GM12891 (cell line): ENCODE measurements around the gene SGSH. TPM values are rescaled to one million over a fixed set of nuclear protein-coding genes. Genes with fewer than 3 reads are reported as not detected.
A peak's percentile ranks its signal among the peaks of the same experiment; 100 is the strongest.

ENCODE experiments used
- DNase-seq: peaks from one replicate; pipeline ENCODE4 v3.0.0; 2011; ENCODE audit warnings: low spot score; ENCODE audit not compliant: insufficient read length
- FAIRE-seq: peaks from 2 replicates; lab custom pipeline; 2011; peaks lifted over from hg19 to GRCh38; lab: Jason Lieb, UNC
- PAX5 ChIP-seq: IDR thresholded peaks from 2 replicates; pipeline ENCODE4 v1.6.1; 2011; ENCODE audit warnings: low read length, moderate library complexity, mild to moderate bottlenecking; ENCODE audit not compliant: insufficient read depth, severe bottlenecking
- POLR2A ChIP-seq: IDR thresholded peaks from 2 replicates; pipeline ENCODE4 v1.6.1; 2011; ENCODE audit warnings: low read depth, low read length, control low read depth
- POLR2AphosphoS5 ChIP-seq: IDR thresholded peaks from 2 replicates; pipeline ENCODE4 v1.6.1; 2011; ENCODE audit warnings: low read depth, low read length, control low read depth
- POU2F2 ChIP-seq: IDR thresholded peaks from 2 replicates; pipeline ENCODE4 v1.6.1; 2011; ENCODE audit warnings: low read depth, mild to moderate bottlenecking, control low read depth, low read length, moderate library complexity
- SPI1 ChIP-seq: IDR thresholded peaks from 2 replicates; pipeline ENCODE4 v1.6.1; 2011; ENCODE audit warnings: low read depth, low read length, control low read depth
- TAF1 ChIP-seq: IDR thresholded peaks from 2 replicates; pipeline ENCODE4 v1.6.1; 2011; ENCODE audit warnings: low read depth, low read length, control low read depth
- polyA plus RNA-seq: library from polyadenylated mRNA; unstranded; fragments of >200 nt; gene quantifications from one replicate; pipeline ENCODE4 v1.2.1, GENCODE V29; 2012; ENCODE audit warnings: low read depth, missing spikeins, inconsistent platforms; ENCODE audit not compliant: missing spikeins

Gene SGSH
- polyA plus RNA-seq: 14.0 TPM

- DNase-seq: peak; percentile 95
- FAIRE-seq: no peak
- TF ChIP-seq POLR2A (no peak), POU2F2 (no peak), SPI1 (no peak), TAF1 (no peak), PAX5 (no peak)
Observed at GRCh38 chr17:80220054-80220735, at the start of gene SGSH, which contains the start of gene SLC26A11. Gene SGSH, minus strand, starts transcription at chr17:80220333. Its CDS starts 20 bp downstream, at chr17:80220313. Gene SLC26A11, plus strand, starts transcription at chr17:80220427. Its CDS starts 1,134 bp downstream, at chr17:80221561.

- TF ChIP-seq PAX5: no peak
- no peak for TF ChIP-seq SPI1
- TF ChIP-seq TAF1: no peak
- no peak for TF ChIP-seq POU2F2
- TF ChIP-seq POLR2AphosphoS5: no peak
- TF ChIP-seq POLR2A: no peak
- FAIRE-seq: no peak
- no peak for DNase-seq
Observed at GRCh38 chr17:80269405-80269807, 49.3 kb upstream of the SGSH start.

- no peak for TF ChIP-seq POLR2AphosphoS5
- no peak for TF ChIP-seq SPI1
- TF ChIP-seq PAX5: no peak
- DNase-seq (no peak), FAIRE-seq (no peak)
Observed at GRCh38 chr17:80268427-80268826, 48.3 kb upstream of the SGSH start.

DNA sequence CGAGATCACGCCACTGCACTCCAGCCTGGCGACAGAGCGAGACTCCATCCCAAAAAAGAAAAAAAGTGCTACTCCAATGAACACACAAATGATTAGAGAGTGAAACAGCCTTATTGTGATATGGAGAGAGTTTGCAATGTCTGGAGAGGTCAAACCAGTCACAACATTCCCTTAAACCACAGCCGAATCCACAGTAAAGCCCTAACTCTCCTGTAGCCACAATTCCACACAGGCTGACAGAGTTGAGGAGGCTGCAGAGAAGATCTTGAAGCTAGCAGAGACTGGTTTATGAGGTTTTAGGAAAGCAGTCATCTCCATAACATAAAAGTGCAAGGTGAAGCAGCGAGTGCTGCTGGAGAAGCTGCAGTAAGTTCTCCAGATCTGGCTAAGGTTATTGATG lies 47.3 kb upstream of the SGSH start:
- TF ChIP-seq POLR2A: no peak
- no peak for TF ChIP-seq TAF1
- no peak for TF ChIP-seq POU2F2
- TF ChIP-seq POLR2AphosphoS5: no peak
- no peak for TF ChIP-seq SPI1
- no peak for TF ChIP-seq PAX5
- FAIRE-seq (no peak), DNase-seq (no peak)

GRCh38 chr17:80265205-80266068 lies 45.3 kb upstream of the SGSH start:
- peak; percentile 75 for FAIRE-seq
- DNase-seq: no peak
- no peak for TF ChIP-seq POLR2A
- no peak for TF ChIP-seq SPI1
- no peak for TF ChIP-seq POLR2AphosphoS5
- no peak for TF ChIP-seq POU2F2
- TF ChIP-seq TAF1: no peak
- no peak for TF ChIP-seq PAX5

DNA sequence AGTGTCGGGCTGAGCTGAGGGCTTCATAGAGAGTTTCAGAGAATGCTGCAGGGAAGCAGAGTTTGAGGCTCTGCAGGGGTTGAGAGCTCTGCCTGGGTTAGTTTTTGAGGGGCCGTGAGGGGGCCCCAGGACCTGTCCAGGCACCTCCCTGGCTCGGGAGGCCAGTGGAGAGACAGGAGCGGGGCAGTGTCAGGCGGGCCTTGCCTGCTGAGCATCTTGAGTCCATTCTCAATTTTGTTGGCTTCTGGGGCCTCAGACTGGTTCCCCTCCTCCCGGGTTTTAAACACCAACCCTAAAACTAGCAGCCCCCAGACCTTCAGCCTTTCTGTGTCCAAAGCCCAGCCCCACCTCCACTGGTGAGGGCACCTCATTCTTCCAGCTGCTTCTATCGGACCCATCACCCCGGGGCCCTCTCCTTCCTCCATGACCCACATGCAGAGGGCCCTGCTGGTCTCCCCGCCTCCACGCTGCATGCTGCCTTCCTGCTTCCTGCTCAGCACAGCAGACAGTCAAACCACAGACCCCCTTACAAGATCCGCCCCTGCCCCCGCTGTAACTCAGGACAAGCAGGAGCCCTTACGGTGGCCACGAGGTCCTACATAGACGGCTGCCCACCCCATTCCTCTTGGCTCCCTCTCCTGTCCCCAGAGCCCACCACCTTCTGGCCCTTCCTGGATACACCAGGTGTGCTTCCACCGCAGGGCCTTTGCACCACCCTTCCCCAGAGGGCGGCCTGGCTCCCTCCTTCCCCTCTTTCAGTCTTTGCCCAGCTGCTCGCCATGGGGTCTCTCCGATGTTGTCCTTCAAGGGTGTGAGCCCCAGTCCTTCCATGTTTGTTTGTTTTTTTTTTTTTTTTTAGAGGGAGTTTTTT lies 44.3 kb upstream of the SGSH start:
- TF ChIP-seq POLR2AphosphoS5 (0 out of 2 replicates have a peak, but pooled peaks have one; percentile 20), SPI1 (no peak), POLR2A (no peak), POU2F2 (no peak), TAF1 (no peak)
- DNase-seq (no peak), FAIRE-seq (peak; percentile 86)

DNA sequence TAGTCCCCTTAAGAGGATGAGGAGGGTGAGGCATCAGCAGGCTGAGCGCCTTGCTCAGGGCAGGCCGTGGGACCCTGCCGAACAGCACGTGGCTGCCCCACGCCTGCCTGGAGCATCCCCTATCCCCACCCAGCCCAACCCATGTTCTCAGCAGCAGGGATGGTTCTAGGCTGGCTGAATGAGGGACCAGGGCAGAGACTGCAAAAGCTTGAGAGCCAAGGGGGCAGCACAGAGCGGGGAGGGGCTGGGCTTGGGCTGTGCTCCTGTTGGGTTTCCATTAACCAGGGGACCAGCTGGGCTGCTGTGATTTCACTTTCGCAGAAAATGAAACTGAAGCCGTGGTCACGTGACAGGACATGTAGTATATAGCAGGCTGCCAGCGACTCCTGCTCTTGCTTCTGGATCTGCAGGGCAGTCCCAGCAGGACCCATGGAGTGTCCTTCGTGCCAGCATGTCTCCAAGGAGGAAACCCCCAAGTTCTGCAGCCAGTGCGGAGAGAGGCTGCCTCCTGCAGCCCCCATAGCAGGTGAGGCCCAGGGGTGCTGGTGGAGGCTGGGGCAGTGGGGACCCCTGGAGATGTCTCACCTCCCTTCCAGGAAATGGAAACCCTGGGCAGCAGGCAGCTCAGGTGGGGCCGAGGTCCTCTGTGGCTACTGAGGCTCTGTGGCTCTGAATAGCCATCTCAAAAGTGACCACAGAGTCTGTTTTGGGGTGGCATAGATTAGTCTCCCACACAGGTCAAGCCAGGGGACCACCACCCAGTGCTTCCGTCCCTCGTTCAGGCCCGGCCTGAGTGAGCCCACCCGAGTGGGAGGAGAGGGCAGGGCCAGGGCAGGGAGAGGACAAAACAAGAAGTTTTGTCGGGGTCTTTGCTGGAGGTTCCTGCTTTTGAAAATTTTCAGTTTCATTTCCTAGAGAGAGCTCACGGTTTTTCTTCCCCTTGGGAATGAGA lies 43.4 kb upstream of the SGSH start:
- FAIRE-seq (peak; percentile 95), DNase-seq (peak; percentile 80)
- TF ChIP-seq POLR2A (peak; percentile 97), PAX5 (no peak), POLR2AphosphoS5 (peak; percentile 97), TAF1 (peak; percentile 68; the same call in 1 of the 2 replicates), POU2F2 (peak; percentile 79), SPI1 (no peak)

DNA sequence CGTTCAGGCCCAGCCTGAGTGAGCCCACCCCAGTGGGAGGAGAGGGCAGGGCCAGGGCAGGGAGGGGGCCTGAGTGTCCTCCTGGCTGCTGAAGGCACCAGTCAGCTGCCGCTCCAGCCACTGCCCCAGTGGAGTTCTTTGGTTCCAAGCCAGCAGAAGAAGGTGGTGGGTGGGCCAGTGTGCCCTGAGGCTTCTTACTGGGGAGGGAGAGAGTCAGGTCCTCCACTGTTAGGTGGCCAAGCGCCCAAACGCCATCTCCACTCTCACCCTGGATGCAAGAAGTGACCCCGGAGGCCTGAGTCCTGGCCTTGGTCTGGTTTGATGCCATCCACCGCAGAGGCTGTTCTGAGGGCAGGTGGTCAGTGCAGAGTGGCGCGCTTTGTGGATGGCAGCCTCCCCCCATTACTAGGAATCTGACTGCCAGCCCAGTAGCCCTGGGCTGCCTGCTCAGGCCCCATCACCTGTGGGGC lies 42.7 kb upstream of the SGSH start:
- TF ChIP-seq SPI1: no peak
- no peak for TF ChIP-seq POLR2AphosphoS5
- TF ChIP-seq PAX5: no peak
- TF ChIP-seq POU2F2: no peak
- TF ChIP-seq POLR2A: no peak
- TF ChIP-seq TAF1: no peak
- FAIRE-seq (no peak), DNase-seq (no peak)
